WTC11 (cell line): ENCODE data around the gene KRTAP5-2.
"Not testable (repeated sequence)": the region's sequence is repeated elsewhere in the genome, so short reads cannot be mapped to it uniquely, and the experiment has no call there.

Experiments
- CBFB ChIP-seq: sonication (generic); formaldehyde crosslinking; IDR thresholded peaks from 2 replicates; pipeline ENCODE4 v1.8.1; 2022; ENCODE audit warnings: mild to moderate bottlenecking, low read depth, missing genetic modification reagents
- CTCF ChIP-seq: fragments of 200-600 bp; IDR thresholded peaks from 2 replicates; pipeline ENCODE4 v1.8.0; 2022; ENCODE audit warnings: antibody characterized with exemption
- PREB ChIP-seq: sonication (generic); formaldehyde crosslinking; IDR thresholded peaks from 2 replicates; pipeline ENCODE4 v1.8.1; 2022; ENCODE audit warnings: mild to moderate bottlenecking, missing genetic modification reagents, moderate library complexity, borderline replicate concordance
- ZBTB43 ChIP-seq: sonication (generic); formaldehyde crosslinking; IDR thresholded peaks from 2 replicates; pipeline ENCODE4 v1.8.1; 2023; ENCODE audit warnings: mild to moderate bottlenecking, missing genetic modification reagents
- ZNF121 ChIP-seq: sonication (generic); formaldehyde crosslinking; IDR thresholded peaks from 2 replicates; pipeline ENCODE4 v1.8.0; 2023; ENCODE audit warnings: missing genetic modification reagents

- not testable (repeated sequence) for TF ChIP-seq PREB (CRISPR knock-in tag); CBFB; ZNF121 (CRISPR knock-in tag); CTCF; ZBTB43
These were observed 2.0 kb downstream of the KRTAP5-2 start for GRCh38 chr11:1595994-1596575.
